Heart right ventricle (tissue), 16 donors: ENCODE data around the gene RCN1. TPM values are rescaled to one million over a fixed set of nuclear protein-coding genes. Genes with fewer than 3 reads are reported as not detected.
A peak's percentile ranks its signal among the peaks of the same experiment; 100 is the strongest.

Source experiments
- ATAC-seq, 8 donors: fragments of 200-7000 bp; cut with Tn5 transposase; one replicate each; pipeline ENCODE4 v1.9.1; 2020; ENCODE audit warnings: mild to moderate bottlenecking in 8 of 8, moderate library complexity in 8 of 8, moderate number of reproducible peaks in 1 of 8
- DNase-seq, 2 donors: peaks; one replicate each; pipeline ENCODE4 v3.0.0-alpha.2; 2020
- H3K27ac ChIP-seq, 10 donors: fragments of 200-600 bp; sonication (generic) in 2 of 10; one replicate each; pipeline versions ENCODE4 v1.5.0 to v1.8.0; 2020 to 2022; ENCODE audit warnings: mild to moderate bottlenecking in 3 of 10
- H3K27me3 ChIP-seq, 7 donors: fragments of 200-600 bp; one replicate each; pipeline ENCODE4 v1.8.0; 2021 to 2022; ENCODE audit warnings: mild to moderate bottlenecking in 2 of 7
- H3K36me3 ChIP-seq, 9 donors: fragments of 200-600 bp; sonication (generic) in 1 of 9; one replicate each; pipeline versions ENCODE4 v1.5.0 to v1.8.0; 2020 to 2022; ENCODE audit warnings: mild to moderate bottlenecking in 2 of 9
- H3K4me1 ChIP-seq, 9 donors: fragments of 200-600 bp; sonication (generic) in 1 of 9; one replicate each; pipeline versions ENCODE4 v1.5.0 to v1.8.0; 2020 to 2022; ENCODE audit warnings: mild to moderate bottlenecking in 4 of 9
- H3K4me3 ChIP-seq, 10 donors: fragments of 200-600 bp; sonication (generic) in 2 of 10; one replicate each; pipeline versions ENCODE4 v1.5.0 to v1.8.0; 2020 to 2022; ENCODE audit warnings: mild to moderate bottlenecking in 7 of 10, moderate library complexity in 2 of 10
- H3K9me3 ChIP-seq, 11 donors: fragments of 200-600 bp in 10 of 11; sonication (generic) in 2 of 11; one replicate each; pipeline versions ENCODE4 v1.5.0 to v1.8.0; 2013 to 2022; ENCODE audit warnings: mild to moderate bottlenecking in 2 of 11, control low read depth in 1 of 11, moderate library complexity in 1 of 11
- CTCF ChIP-seq, 9 donors: fragments of 200-600 bp; sonication (generic) in 2 of 9; IDR thresholded peaks; one replicate each; pipeline versions ENCODE4 v1.5.0 to v1.8.0; 2021 to 2022; ENCODE audit warnings: antibody characterized with exemption in 9 of 9, mild to moderate bottlenecking in 5 of 9, moderate library complexity in 1 of 9
- WGBS, 2 donors: extraction: QIAGEN DNeasy Blood & Tissue Kit; methylation state at CpG; one replicate each; pipeline ENCODE4 v1.1.7; 2013; ENCODE audit warnings: inconsistent platforms in 1 of 2; 5-methylcytosine and 5-hydroxymethylcytosine counted together
- intact Hi-C, 10 donors: fragments of 100-400 bp; cut with DNase I; formaldehyde crosslinking; loops; one replicate each; pipeline versions ENCODE4 v1.11.1 to v1.14.2; 2022
- polyA plus RNA-seq, 2 donors: library from polyadenylated mRNA; stranded (reverse); fragments of 200-250 nt; gene quantifications; one replicate each; pipeline ENCODE4 v1.2.3, GENCODE V29; 2013
- total RNA-seq, 10 donors: library from RNA; stranded (reverse); fragmentation: NEBNext Ultra II Directional in 3 of 10; extraction: Animal tissue kit (Norgen Biotek cat#: 25700) in 3 of 10; gene quantifications; one replicate each; pipeline versions ENCODE4 v1.2.1 to v1.2.4, GENCODE V29; 2021 to 2023
- donor health status: Arrhythmogenic right ventricular cardiomyopathy.
- donor health status: ischemic (EF 13 %, LVEDD 7.1; RV severe dilation, severe dysfunction).
- donor health status: healthy with polysubstance abuse.
- donor health status: DM: no; HTN: yes; CAD: no.
- donor health status: DM: no; HTN: no; CAD: no.
- donor health status: ischemic (EF 25% LVEDD 6.9; RV normal size, moderate dysfunction).
- donor health status: ischemic (EF 25% LVEDD 5.7; RV mildly dilated, moderate dysfunction).
- donor health status: healthy.
- donor health status: DM: yes; HTN: yes; CAD: no.
- donor health status: Ischemic cardiomyopathy.
- donor health status: ischemic (EF 35%, LVEDD 5.7; RV mildly dilated, moderate dysfunction).
- donor health status: nonischemic (EF 11% LVEDD 7.7; RV severe dilation, severe dysfunction).
- donor health status: DM: yes; HTN: yes; CAD: no.
- donor health status: PGD.
- donor health status: ischemic (EF 29% LVEDD 5.4; RV normal size, mild dysfunction).
- donor health status: nonischemic (EF 23%, LVEDD 6.1; RV moderate dilation, normal function).

The RCN1 gene
- total and polyA plus RNA-seq, 12 donors = 9.7 to 60.4 (median 21.6) TPM

DNA sequence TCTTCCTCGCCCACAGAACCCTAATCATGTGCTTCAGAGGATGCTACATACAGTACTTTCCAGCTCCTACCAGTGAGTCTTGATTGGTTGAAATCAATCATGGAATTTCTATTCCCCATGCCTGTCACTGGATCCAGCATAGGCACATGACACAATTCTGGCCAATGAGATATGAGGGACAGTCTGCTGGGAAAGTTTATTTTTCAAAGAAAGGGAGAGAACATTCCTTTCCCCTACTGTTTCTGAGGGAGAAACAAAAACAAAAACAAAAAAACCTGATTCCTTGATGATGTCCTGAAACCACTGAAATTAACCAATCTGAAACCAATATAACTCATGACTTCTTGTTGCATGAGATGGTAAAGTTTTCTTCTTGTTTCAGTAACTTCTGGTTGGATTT is 3.3 kb upstream of the RCN1 start:
- intact Hi-C loops = loop anchor here in 1 of 10 donors (5.0 kb wide), 1 partner anchor 35 kb away; no protein-coding TSS in a partner anchor
- Histone ChIP-seq H3K4me3 (no peak overlapping the region), H3K9me3 (no peaks in the 10 kb centered on the region), H3K36me3 (no peaks in the 10 kb centered on the region), H3K27ac (peak overlapping the region in 4 of 10 donors; percentile 6 to 55 (median 36)), H3K27me3 (no peaks in the 10 kb centered on the region), H3K4me1 (peaks cover 5 to 39% (median 27%) of the 10 kb centered on the region in 9 donors)
- ATAC-seq (no peak), DNase-seq (no peak)
- no peak for TF ChIP-seq CTCF (IDR thresholded peaks at IDR 0.05)
- 91 to 96% methylated on average over 1 of the region's 1 CpG for WGBS, 2 donors

DNA sequence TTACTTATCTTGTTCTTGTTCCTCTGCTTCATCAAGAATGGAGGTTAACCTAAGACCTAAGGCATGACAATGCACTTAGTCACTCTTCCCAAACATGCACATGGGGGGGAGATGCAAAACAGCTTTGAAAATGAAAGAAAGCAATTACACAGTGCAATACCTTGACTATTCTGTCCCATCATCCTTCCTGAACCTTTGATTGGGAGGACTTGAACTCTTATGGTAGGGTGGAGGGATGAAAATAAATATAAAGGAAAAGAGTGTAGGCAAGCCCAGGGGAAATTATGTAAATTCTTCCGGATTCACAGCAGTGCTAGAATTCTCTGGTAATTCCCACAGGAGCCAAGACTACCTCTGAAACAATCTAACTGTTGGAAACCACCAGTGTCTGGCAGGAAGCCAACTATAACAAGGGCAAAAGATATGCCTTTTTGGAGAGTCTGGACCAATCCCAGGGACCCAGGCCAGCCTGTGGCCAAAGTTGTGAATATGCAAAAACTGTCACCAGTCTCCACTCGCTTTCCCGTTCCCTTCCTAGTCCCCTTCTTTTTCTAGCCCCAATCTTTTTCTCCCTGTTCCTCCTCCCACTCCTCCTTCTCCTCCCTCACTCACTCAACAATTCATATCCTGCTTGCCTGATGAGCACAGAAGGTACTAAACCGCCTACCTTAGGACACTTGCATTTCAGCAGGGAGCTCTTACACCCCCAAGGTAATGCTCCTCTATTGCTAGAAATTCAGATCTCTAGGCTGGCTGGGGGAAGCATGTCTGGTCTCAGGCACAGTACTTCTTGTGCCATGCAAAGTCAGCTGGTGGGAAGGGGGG is 2.5 kb upstream of the RCN1 start:
- no peaks in the 10 kb centered on the region for H3K9me3 ChIP-seq
- peak overlapping the region in 1 of 10 donors; percentile 9 for H3K4me3 ChIP-seq
- ATAC-seq (peak in 7 of 8 donors; percentile 21 to 81 (median 58)), DNase-seq (peak; percentile 43 to 83)
- no peaks in the 10 kb centered on the region for H3K27me3 ChIP-seq
- intact Hi-C loops = loop anchor here in 1 of 10 donors (5.0 kb wide), 1 partner anchor 36 kb away; no protein-coding TSS in a partner anchor
- H3K27ac ChIP-seq = peak overlapping the region in 7 of 10 donors; percentile 2 to 55 (median 32)
- peaks cover 5 to 47% (median 32%) of the 10 kb centered on the region in 9 donors for H3K4me1 ChIP-seq
- no peaks in the 10 kb centered on the region for H3K36me3 ChIP-seq
- 8 to 12% methylated on average over 4 of the region's 4 CpGs for WGBS, 2 donors
- TF ChIP-seq CTCF (IDR thresholded peaks at IDR 0.05) = no peak

DNA sequence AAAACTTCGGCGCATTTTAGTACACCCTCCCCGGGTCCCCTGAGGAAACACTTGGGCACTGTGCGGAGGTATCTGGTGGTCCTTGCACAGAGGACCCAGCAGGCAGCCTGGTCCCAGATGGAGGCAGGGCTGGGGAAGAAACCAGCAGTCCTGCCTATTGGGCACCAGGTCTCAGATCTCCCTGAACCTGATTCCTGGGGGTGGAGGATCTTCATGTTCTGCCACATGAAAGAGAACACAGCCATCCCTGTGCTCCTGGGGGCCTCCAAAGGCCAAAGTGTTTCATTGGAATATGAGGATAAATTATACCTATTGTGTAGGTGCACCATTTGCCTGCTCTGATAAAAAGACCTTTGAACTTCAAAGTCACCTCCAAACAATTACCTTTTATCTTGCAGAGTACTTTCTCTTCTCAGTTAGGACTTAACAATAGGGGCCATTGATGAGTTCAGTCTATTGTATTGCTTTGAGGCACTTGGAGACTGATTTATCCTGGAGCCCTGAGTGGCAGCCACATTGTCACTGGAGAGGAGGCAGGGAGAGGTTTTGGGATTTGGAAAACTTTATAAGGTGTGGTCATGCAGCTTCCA is 1.8 kb downstream of the RCN1 start:
- Histone ChIP-seq H3K9me3 (no peaks in the 10 kb centered on the region), H3K27ac (peak overlapping the region in 5 of 10 donors; percentile 89 to 96 (median 93)), H3K4me1 (peaks cover 5 to 49% (median 31%) of the 10 kb centered on the region in 9 donors), H3K4me3 (peak overlapping the region in 9 of 10 donors; percentile 58 to 94 (median 80)), H3K27me3 (no peaks in the 10 kb centered on the region), H3K36me3 (peaks cover 0 to 10% (median 0%) of the 10 kb centered on the region in 9 donors)
- intact Hi-C loops = loop anchor here in 1 of 10 donors (5.0 kb wide), 1 partner anchor 60 kb away; no protein-coding TSS in a partner anchor
- no peak for ATAC-seq
- 51 to 67% methylated on average over 4 of the region's 4 CpGs for WGBS, 2 donors
- TF ChIP-seq CTCF (IDR thresholded peaks at IDR 0.05) = no peak
- DNase-seq = no peak

GRCh38 chr11:32094923-32095322 is 4.0 kb downstream of the RCN1 start:
- 85 to 87% methylated on average over 1 of the region's 1 CpG for WGBS, 2 donors
- H3K27ac ChIP-seq = no peak overlapping the region
- peaks cover 0 to 33% (median 5%) of the 10 kb centered on the region in 9 donors for H3K36me3 ChIP-seq
- H3K9me3 ChIP-seq = no peaks in the 10 kb centered on the region
- intact Hi-C loops = loop anchor here in 1 of 10 donors (5.0 kb wide), 1 partner anchor 57 kb away; no protein-coding TSS in a partner anchor
- H3K4me1 ChIP-seq = peaks cover 0 to 31% (median 14%) of the 10 kb centered on the region in 9 donors
- no peak overlapping the region for H3K4me3 ChIP-seq
- DNase-seq (no peak), ATAC-seq (no peak)
- no peaks in the 10 kb centered on the region for H3K27me3 ChIP-seq
- no peak for TF ChIP-seq CTCF (IDR thresholded peaks at IDR 0.05)
